Peyer's patch (tissue), 4 donors: ENCODE data around the gene TMEM222.

ENCODE experiments used
- POLR2A ChIP-seq, 2 donors: fragments of 450-650 bp; IDR thresholded peaks; one replicate each; pipeline ENCODE4 v1.5.1; 2017; ENCODE audit warnings: antibody characterized with exemption in 2 of 2, mild to moderate bottlenecking in 2 of 2, moderate library complexity in 2 of 2
- TF ChIP-seq, protein P1 (sequence below), 6 experiments: fragments of 450-650 bp in 4 of 6; fragments of 200-600 bp in 2 of 6; sonication (generic) in 1 of 6; IDR thresholded peaks; one replicate each; pipeline ENCODE4 v1.5.1; 2017 to 2019; ENCODE audit warnings: antibody characterized with exemption in 6 of 6, mild to moderate bottlenecking in 3 of 6, moderate library complexity in 1 of 6

GRCh38 chr1:27318136-27318535 lies 3.8 kb upstream of the TMEM222 start:
- TF ChIP-seq POLR2A (IDR thresholded peaks at IDR 0.05), result no peak
- TF ChIP-seq, protein P1, sequence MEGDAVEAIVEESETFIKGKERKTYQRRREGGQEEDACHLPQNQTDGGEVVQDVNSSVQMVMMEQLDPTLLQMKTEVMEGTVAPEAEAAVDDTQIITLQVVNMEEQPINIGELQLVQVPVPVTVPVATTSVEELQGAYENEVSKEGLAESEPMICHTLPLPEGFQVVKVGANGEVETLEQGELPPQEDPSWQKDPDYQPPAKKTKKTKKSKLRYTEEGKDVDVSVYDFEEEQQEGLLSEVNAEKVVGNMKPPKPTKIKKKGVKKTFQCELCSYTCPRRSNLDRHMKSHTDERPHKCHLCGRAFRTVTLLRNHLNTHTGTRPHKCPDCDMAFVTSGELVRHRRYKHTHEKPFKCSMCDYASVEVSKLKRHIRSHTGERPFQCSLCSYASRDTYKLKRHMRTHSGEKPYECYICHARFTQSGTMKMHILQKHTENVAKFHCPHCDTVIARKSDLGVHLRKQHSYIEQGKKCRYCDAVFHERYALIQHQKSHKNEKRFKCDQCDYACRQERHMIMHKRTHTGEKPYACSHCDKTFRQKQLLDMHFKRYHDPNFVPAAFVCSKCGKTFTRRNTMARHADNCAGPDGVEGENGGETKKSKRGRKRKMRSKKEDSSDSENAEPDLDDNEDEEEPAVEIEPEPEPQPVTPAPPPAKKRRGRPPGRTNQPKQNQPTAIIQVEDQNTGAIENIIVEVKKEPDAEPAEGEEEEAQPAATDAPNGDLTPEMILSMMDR (IDR thresholded peaks at IDR 0.05), result no peak
